ENCODE measurements around the gene TMEM184C. TPM values are rescaled to one million over a fixed set of nuclear protein-coding genes. Genes with fewer than 3 reads are reported as not detected.
A peak's percentile ranks its signal among the peaks of the same experiment; 100 is the strongest.

Gene TMEM184C
- total RNA-seq, 1 donor from 2014 or later = 39.7 TPM

DNA sequence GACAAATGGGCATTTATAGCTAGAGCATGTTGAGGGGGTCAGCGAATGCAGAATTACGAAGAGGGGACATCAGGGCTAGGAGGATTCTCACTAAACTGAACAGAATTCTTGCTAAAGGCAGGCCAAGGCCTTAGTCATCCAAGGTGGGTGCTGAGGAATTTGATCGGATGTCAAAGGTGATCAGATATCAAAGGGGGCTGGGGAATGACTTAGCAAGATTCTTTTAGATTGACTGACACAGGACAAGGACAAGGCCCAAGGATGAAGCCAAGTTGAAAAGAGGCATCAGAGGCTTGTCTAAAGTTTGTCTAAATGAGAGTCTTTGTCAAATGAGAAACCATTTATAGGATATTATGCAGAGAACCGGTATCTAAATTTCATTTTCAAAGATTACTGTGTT is 9.7 kb downstream of the TMEM184C start:
- peaks cover 63% of the 10 kb centered on the region for H3K36me3 Mint-ChIP-seq (ENCODE audit: unreplicated experiment)

DNA sequence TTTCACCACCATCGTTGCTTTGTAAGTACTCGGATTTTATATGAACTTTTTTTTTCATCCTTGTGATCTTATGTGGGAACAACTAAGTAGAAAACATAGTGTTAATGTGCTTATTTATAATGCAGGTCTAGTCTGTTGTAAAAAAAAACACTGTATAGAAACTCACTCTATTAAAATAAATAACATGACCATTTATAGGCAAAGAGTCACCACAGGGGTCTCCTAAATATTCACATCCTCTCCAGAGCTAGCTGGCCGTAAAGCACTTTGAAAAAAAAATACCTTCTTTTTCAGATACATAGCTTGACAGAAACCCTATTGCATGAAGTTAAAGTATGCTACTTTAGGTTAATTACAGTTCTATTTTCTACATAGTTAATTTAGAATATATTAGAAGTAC is 11.2 kb downstream of the TMEM184C start:
- Mint-ChIP-seq H3K27ac (ENCODE audit: unreplicated experiment) (no peak overlapping the region), H3K4me1 (ENCODE audit: unreplicated experiment) (peaks cover 7% of the 10 kb centered on the region), H3K4me3 (ENCODE audit: unreplicated experiment) (no peak overlapping the region), H3K27me3 (ENCODE audit: unreplicated experiment) (no peaks in the 10 kb centered on the region), H3K36me3 (ENCODE audit: unreplicated experiment) (peaks cover 68% of the 10 kb centered on the region), H3K9me3 (ENCODE audit: unreplicated experiment) (no peaks in the 10 kb centered on the region)
- TF ChIP-seq, protein P1, sequence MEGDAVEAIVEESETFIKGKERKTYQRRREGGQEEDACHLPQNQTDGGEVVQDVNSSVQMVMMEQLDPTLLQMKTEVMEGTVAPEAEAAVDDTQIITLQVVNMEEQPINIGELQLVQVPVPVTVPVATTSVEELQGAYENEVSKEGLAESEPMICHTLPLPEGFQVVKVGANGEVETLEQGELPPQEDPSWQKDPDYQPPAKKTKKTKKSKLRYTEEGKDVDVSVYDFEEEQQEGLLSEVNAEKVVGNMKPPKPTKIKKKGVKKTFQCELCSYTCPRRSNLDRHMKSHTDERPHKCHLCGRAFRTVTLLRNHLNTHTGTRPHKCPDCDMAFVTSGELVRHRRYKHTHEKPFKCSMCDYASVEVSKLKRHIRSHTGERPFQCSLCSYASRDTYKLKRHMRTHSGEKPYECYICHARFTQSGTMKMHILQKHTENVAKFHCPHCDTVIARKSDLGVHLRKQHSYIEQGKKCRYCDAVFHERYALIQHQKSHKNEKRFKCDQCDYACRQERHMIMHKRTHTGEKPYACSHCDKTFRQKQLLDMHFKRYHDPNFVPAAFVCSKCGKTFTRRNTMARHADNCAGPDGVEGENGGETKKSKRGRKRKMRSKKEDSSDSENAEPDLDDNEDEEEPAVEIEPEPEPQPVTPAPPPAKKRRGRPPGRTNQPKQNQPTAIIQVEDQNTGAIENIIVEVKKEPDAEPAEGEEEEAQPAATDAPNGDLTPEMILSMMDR (IDR thresholded peaks at IDR 0.05) = no peak
- no peak for DNase-seq (ENCODE audit: extremely low spot score, unreplicated experiment)

More for the DNA sequence above, 9.7 kb downstream of the TMEM184C start:
- no peaks in the 10 kb centered on the region for H3K27me3 Mint-ChIP-seq (ENCODE audit: unreplicated experiment)
- no peak overlapping the region for H3K27ac Mint-ChIP-seq (ENCODE audit: unreplicated experiment)
- TF ChIP-seq, protein P1 (IDR thresholded peaks at IDR 0.05) = no peak
- H3K4me1 Mint-ChIP-seq (ENCODE audit: unreplicated experiment) = peaks cover 4% of the 10 kb centered on the region
- no peaks in the 10 kb centered on the region for H3K9me3 Mint-ChIP-seq (ENCODE audit: unreplicated experiment)
- no peak overlapping the region for H3K4me3 Mint-ChIP-seq (ENCODE audit: unreplicated experiment)
- DNase-seq (ENCODE audit: extremely low spot score, unreplicated experiment) = no peak

DNA sequence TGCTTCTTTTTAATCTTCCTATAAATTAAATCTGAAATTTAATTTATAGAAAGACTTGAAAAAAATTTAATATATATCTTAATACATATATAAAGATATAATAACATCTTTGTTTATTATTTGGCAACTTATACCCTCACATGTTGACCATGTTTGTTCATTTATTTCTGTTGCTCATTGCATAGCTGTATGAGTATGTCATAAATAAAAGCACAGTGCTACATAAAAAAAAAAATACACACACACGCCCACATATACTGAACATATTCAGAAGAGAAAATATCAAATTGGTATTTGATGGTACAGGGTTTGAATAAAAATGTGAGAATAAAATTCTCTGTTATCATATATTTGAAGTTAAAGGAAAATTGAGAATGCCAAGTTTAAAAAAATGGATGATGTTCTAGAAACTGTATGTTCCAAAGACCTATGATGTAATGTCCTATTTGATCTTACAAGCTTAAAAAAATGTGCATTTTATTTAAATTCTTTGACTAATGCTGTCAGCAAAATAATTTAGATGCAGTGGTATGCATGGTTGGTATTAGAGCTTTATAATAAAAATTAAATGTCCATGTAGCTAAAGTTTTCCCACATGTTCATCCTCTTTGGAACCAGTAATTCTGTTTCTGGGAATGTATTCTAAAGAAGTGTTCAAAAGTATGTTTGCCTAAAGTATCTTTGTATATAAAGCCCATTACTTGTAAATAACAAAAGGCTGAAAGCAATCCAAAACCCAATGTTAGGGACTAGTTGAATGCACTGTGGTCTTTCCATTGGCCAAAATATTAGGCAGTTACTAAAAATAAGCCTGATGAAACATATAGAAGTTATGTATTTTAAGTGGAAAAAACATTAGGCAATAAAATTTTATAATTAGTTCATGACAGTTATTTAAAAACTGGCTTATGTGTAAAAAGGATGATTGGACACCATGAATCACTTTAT is 12.9 kb downstream of the TMEM184C start:
- Mint-ChIP-seq H3K36me3 (ENCODE audit: unreplicated experiment) (peaks cover 71% of the 10 kb centered on the region), H3K4me1 (ENCODE audit: unreplicated experiment) (peaks cover 7% of the 10 kb centered on the region), H3K9me3 (ENCODE audit: unreplicated experiment) (no peaks in the 10 kb centered on the region), H3K4me3 (ENCODE audit: unreplicated experiment) (no peak overlapping the region), H3K27ac (ENCODE audit: unreplicated experiment) (no peak overlapping the region), H3K27me3 (ENCODE audit: unreplicated experiment) (no peaks in the 10 kb centered on the region)
- TF ChIP-seq, protein P1 (IDR thresholded peaks at IDR 0.05) = no peak
- no peak for DNase-seq (ENCODE audit: extremely low spot score, unreplicated experiment)

DNA sequence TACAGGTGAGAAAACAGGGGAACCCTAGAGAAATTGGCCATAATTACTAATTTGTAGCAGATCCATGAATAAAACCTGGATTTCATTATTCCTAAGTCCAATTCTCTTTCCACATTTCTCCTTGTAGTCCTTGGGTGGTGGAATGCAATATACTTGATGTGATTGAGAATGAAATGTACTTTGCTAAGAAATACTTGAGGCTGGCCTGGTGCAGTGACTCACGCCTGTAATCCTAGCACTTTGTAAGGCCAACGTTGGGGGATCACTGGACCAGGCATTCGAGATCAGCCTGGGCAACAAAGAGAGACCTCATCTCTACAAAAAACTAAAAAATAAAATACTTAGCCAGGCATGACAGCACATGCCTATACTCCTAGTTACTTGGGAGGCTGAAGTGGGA is 15.9 kb downstream of the TMEM184C start:
- peak overlapping the region; percentile 54 for H3K27ac Mint-ChIP-seq (ENCODE audit: unreplicated experiment)
- no peak overlapping the region for H3K4me3 Mint-ChIP-seq (ENCODE audit: unreplicated experiment)
- H3K27me3 Mint-ChIP-seq (ENCODE audit: unreplicated experiment) = no peaks in the 10 kb centered on the region
- TF ChIP-seq, protein P1 (IDR thresholded peaks at IDR 0.05) = no peak
- no peak for DNase-seq (ENCODE audit: extremely low spot score, unreplicated experiment)
- peaks cover 7% of the 10 kb centered on the region for H3K4me1 Mint-ChIP-seq (ENCODE audit: unreplicated experiment)
- peaks cover 78% of the 10 kb centered on the region for H3K36me3 Mint-ChIP-seq (ENCODE audit: unreplicated experiment)
- H3K9me3 Mint-ChIP-seq (ENCODE audit: unreplicated experiment) = peaks cover 7% of the 10 kb centered on the region

DNA sequence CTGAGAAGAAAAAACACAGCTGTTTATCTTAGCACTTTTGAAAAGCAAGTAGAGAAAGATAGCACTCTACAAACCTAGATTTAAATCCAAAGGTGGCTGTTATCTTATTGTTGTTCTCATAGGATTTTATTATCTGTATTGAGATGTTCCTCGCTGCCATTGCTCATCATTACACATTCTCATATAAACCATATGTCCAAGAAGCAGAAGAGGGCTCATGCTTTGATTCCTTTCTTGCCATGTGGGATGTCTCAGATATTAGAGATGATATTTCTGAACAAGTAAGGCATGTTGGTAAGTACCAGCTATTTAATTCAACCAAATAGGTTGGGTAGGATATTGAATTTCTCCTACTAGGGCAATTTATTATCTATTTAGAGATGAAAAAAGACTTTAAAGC is 16.4 kb downstream of the TMEM184C start:
- TF ChIP-seq, protein P1 (IDR thresholded peaks at IDR 0.05) = no peak
- peaks cover 4% of the 10 kb centered on the region for H3K4me1 Mint-ChIP-seq (ENCODE audit: unreplicated experiment)
- H3K36me3 Mint-ChIP-seq (ENCODE audit: unreplicated experiment) = peaks cover 77% of the 10 kb centered on the region
- DNase-seq (ENCODE audit: extremely low spot score, unreplicated experiment) = no peak
- H3K9me3 Mint-ChIP-seq (ENCODE audit: unreplicated experiment) = peaks cover 7% of the 10 kb centered on the region
- H3K4me3 Mint-ChIP-seq (ENCODE audit: unreplicated experiment) = no peak overlapping the region
- H3K27me3 Mint-ChIP-seq (ENCODE audit: unreplicated experiment) = no peaks in the 10 kb centered on the region
- no peak overlapping the region for H3K27ac Mint-ChIP-seq (ENCODE audit: unreplicated experiment)
